Activated CD4-positive, alpha-beta T cell treated with anti-CD3 and anti-CD28 coated beads, Interleukin-2, amount 50 U/mL, for 48 hours (primary cell): ENCODE measurements around the gene RAB5IF.
"Not testable (repeated sequence)": the region's sequence is repeated elsewhere in the genome, so short reads cannot be mapped to it uniquely, and the experiment has no call there.

Source experiments
- DNase-seq, 2 experiments: peaks; one replicate each; pipeline ENCODE4 v3.0.0-alpha.2; 2020

Gene RAB5IF, protein sequence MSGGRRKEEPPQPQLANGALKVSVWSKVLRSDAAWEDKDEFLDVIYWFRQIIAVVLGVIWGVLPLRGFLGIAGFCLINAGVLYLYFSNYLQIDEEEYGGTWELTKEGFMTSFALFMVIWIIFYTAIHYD

DNA sequence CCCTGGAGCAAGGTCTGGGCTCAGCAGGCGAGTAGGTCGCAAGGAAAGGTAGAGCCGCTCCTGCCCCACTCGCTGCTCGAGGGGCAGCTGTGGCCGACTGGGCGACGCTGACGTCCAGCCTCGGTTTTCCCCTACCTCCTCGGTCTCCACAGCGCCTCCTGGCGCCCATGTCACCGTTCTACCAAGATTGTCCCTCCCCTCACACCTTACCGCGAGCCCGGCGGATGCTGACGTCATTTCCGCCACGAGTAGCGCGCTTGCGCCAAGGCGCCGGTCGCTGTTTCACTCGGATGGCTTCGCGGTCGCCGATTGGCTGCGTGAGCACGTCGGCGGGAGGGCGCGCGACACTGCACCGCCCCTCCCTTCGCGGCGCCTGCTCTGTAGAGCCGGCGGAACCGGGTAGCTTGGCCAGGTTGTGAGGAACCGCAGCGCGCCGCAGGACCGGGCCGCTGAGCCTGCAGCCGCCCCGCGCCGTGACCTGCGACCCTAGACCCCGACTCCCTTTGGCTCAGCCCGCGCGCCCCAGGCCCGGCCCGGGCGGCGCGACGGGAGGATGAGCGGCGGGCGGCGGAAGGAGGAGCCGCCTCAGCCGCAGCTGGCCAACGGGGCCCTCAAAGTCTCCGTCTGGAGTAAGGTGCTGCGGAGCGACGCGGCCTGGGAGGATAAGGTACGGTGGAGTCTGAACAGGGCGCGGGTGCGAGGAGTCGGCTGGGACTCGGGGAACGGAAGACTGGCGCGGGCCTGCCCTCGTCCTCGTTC lies at the start of gene RAB5IF:
RAB5IF (plus strand) TSS at position 381 of the 759 bp plus-strand sequence; CDS start at position 554, 173 bp downstream.
- peak; percentile 99 for DNase-seq

DNA sequence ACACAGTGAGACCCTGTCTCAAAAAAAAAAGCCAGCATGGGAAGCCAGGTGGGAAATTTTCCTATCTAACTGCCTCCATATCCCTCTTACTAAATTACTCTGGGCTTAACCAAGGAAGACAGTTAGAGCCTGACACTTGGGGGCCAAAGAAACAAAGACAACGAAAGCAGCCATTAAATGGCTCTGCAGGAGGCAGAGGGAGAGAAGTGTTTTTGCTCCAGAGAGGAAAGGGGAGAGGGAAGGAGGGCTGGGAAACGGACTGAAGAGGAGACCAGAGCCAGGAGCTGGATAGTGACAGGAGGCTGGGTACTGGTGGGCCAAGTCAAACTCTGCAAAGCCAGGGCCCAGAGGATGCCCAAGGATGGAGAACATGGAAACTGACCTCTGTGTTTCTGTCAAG lies 42.9 kb upstream of the RAB5IF start:
- DNase-seq, result no peak

DNA sequence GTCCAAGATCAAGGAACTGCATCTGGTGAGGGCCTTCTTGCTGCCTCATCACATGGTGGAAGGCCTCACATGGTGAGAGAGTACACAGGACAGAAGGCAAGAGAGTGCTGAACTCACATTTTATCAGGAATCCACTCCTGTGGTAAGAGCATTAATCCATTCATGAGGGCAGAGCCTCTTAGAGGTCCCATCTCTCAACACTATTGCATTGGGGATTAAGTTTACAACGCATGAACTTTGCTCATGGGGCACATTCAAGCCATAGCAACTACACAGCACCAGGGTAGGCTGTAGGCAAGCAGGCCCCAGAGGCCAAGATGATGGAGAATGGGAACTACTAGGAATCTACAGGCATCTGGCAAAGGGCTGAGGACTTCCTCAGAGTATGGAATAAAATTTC lies 42.2 kb upstream of the RAB5IF start:
- DNase-seq, result no peak

DNA sequence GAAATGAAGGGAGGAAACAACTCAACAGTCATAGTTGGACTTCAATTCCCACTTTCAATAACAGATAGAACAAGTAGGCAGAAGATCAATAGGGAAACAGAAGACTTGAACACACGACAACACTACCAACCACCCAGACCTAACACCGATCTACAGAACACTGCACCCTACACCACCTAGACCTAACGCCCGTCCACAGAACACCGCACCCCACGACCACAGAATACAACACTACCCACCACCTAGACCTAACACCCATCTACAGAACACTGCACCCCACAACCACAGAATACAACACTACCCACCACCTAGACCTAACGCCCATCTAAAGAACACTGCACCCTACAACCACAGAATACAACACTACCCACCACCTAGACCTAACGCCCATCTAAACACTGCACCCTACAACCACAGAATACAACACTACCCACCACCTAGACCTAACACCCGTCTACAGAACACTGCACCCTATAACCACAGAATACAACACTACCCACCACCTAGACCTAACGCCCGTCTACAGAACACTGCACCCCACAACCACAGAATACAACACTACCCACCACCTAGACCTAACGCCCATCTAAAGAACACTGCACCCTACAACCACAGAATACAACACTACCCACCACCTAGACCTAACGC lies 41.4 kb upstream of the RAB5IF start:
- DNase-seq, result not testable (repeated sequence)

DNA sequence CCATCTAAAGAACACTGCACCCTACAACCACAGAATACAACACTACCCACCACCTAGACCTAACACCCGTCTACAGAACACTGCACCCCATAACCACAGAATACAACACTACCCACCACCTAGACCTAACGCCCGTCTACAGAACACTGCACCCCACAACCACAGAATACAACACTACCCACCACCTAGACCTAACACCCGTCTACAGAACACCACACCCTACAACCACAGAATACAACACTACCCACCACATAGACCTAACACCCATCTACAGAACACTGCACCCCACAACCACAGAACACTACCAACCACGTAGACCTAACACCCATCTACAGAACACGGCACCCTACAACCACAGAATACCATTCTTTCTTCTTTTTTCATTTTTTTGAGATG lies 40.9 kb upstream of the RAB5IF start:
- not testable (repeated sequence) for DNase-seq

DNA sequence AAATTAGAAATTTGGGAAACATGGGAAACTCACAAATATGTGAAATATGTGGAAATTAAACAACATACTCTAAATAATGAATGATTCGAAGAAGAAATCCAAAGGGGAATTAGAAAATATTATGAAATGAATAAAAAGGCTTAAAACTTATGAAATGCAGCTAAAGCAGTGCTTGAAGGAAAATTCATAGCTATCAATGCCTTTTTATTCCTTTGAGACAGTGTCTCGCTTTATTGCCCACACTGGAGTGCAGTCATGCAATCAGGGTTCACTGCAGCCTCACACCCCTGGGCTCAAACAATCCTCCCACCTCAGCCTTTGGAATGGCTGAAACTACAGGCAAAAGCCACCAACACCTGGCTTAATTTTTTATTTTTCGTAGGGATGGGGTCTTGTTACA lies 40.1 kb upstream of the RAB5IF start:
- no peak for DNase-seq

DNA sequence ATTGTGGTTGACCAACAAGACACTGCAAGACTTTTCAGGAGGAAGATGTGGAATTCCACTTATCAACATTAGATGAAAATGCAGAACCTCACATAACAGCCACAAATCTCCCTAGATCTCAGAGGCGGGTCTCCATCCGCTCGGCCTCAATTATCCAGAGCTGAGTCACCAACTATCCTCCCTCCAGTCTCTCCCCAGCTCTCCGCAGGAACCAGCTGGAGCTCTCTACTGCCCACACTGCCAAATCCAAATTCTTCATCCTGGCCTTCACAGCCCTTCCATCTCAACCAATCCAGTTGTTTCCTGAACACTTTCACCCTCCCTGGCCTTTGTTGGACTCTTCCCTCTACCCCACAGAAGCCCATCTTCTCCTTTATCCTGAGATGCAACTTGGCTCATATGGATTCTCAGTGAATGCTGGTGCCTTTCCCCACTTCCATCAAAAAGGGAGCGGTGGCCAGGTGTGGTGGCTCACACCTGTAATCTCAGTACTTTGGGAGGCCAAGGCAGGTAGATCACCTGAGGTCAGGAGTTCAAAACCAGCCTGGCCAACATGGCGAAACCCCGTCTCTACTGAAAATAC lies 35.6 kb upstream of the RAB5IF start:
- DNase-seq, result no peak

DNA sequence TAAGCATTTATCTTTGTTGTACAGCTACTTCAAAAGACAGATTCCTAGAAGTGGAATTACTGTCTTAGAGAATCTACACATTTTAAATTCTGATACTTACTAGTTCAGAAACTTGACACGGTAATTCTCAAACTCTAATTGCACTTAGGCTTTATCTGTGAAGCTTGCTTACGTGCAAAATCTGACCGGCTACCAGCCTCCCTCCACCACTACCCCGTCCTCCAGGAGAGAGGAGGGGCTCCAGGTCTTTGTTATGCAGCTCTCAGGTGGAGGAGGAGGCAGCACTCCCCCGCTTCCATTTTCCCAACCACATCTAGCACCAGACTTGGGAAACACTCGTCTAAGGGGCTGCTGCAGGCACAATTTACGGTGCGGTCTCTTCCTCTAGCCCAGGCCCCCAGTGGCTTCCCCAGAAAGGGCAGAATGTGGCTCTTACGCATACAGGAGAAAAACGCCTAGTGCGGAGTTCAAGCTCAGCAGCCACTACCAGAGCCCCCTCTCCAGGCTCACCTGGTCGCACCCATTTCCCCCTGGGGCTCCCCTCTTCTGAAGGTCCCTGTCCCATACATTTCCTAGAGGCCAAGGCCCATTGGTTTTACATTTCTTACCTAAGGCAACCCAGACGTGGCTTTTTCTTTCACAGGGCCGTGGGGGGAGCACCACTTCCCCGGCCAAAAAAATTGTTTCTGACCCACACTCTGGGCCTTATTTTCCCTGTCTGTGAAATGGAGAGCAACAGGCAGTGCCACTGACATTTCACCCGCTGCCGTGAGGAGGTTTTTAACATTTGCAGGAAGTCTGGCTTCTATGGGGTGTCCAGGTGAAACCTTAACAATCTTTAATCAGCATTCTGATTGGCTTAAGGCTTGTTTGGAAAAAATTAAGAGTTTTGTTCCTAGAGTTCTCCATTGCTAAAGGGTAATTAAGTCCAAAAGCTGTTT lies 33.7 kb upstream of the RAB5IF start:
- no peak for DNase-seq

DNA sequence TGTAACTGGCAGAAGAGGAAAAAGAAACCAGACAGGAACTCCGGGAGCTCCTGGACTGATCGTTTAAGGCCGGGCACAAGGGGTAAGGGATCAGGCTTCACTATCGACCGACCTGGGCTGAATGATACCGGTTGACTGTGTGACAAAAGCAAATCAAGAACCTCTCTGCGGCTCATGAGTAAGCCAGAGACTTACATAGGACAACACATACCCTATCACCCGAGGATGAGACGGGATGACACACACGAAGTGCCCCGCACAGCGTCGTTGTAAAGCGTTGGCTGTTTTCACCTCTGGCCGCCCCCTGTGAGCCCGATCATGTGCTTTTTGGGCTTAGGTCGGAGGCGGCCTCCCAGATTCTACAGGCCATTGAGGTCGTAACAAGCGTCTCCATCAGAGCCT lies 32.9 kb upstream of the RAB5IF start:
- peak; percentile 70 to 76 for DNase-seq

DNA sequence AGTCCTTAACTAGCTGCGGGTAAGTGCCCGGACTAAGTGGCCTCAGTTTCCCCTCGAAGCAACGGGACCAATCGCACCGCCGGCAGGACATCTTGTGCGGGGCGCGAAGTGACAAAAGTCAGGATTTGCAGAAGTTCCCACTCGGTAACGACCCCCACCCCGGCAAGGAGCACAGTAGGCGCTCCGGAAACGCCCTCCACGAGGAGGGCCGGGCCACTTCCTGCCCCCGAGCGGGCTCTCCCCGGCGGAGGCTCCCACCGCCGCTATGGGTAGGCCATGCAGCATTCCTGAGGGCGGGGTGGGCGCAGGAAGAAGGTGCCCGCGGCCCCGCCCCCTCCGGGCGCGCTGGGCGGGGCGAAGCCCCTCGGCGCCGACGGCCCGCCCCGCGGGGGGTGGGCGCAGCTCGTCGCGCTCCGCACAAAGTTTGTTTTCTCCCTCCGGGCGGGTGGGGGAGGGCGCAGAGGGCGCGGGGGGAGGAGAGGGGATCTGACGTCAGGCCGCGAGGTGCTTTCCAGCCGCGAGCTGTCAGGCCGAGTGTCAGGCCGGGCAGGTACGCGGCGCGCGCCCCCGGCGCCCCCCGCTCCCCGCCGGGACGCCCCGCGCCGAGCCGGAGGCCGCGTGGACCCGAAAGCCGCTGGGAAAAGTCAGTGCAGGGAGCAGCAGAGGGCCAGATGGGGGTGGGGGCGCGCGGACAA lies 32.3 kb upstream of the RAB5IF start, which contains the start of gene TGIF2:
TGIF2 (plus strand) TSS at position 495 of the 695 bp plus-strand sequence. CDS start 5,178 bp downstream, outside the sequence.
- DNase-seq, result peak; percentile 85 to 86

DNA sequence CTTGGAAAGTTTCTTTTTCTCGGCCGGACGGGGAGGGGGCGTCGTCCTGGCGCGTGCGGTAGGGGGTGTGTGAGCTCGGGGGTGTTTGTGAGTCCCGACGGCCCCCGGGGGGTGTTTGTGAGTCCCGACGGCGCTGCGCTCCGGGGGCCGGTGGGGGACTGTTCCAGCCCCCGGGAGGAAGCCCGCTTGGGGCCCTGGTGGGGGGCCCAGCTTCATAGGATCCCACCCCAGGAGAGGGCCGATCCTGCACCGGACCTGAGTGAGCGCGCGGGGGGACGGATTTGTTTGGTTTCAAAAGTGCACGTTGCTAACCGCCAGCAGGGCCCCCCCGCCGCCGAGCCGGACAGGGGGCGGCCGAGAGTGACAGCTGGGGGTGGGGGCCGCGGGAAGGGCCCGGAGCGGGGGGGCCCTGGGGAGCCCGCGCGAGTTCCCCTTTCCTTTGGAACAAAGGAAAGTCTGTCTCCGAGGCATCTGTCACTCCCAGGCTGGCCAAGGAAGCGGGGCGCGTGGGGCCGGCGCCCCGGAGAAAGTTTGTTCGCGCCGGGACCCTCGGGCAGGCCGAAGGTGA lies 31.7 kb upstream of the RAB5IF start:
- peak; percentile 19 to 40 for DNase-seq

DNA sequence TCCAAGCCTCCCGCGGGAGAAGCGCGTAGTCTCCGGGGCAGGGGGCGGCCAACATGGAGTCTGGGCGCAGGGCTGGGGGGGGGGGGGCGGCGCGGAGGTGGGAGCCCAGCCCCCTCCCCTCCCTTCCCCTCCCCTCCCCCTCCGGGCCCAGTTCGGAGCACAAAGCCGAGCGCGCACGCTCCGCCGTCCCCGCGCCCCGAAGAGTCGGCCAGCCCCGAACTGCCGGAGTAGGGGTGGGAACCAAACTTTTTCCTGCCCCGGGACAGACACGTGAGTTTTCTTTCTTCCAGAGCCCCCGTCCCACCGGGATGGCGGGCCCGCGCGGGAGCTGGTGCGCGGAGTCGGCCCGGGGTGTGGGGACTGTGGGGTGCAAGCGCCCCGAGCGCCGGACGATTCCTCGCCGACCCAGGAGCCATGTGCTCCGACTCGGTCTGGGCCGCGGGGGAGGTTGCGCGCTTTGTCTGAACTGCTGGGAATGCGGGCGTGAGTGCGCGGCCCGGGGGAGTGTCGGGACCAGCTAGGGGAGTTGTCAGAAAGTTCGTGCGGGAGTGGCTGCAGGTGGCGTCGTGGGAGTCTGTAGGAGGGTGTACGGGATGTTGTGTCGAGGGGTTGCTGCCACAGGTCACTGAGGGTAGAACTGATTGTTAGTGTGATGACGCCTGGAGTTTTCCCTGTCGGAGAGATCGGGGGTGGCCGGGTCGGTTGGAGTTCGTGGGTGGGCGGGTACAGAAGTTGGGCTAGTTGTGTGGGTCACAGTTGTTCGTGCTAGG lies 31.0 kb upstream of the RAB5IF start:
- DNase-seq, result peak; percentile 47 to 52

DNA sequence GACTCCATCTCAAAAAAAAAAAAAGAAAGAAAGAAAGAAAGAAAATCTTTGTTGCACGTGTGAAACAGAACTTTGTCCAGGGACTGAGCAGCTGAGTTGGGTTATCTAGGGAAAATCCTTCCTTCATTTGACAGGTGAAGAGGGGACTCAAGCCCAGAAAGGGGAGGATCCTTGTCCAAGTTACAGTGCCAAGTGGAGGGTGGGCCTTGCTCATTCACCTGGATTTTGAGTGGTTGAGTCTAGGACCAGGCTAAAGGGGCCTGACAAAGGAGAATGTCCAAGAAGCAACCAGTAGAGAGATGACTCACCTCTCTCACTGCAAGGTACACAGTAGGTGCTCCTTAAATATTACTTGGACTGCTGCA lies 29.5 kb upstream of the RAB5IF start:
- no peak for DNase-seq

DNA sequence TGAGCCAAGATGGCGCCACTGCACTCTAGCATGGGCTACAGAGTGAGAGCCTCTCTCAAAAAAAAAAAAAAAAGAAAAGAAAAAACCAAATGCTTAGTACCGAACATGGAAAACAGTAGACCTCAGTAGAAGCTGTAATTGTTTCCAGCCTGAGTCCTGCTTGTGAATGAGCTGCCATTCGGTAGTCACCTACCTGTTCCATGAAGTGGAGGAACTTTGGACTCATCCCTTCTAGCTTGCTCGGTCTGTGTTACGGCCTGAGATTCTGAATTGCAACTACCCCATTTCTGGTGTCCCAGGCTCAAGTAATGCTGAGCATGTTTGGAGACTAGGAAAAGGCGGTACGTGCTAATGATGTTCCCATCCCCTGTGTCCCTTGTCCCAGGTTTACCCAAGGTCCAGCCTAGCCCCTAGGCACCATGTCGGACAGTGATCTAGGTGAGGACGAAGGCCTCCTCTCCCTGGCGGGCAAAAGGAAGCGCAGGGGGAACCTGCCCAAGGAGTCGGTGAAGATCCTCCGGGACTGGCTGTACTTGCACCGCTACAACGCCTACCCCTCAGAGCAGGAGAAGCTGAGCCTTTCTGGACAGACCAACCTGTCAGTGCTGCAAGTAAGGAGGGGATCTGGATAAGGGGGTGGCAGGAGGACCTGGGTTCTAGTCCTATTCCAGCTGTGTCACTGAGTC lies 27.1 kb upstream of the RAB5IF start:
- no peak for DNase-seq

DNA sequence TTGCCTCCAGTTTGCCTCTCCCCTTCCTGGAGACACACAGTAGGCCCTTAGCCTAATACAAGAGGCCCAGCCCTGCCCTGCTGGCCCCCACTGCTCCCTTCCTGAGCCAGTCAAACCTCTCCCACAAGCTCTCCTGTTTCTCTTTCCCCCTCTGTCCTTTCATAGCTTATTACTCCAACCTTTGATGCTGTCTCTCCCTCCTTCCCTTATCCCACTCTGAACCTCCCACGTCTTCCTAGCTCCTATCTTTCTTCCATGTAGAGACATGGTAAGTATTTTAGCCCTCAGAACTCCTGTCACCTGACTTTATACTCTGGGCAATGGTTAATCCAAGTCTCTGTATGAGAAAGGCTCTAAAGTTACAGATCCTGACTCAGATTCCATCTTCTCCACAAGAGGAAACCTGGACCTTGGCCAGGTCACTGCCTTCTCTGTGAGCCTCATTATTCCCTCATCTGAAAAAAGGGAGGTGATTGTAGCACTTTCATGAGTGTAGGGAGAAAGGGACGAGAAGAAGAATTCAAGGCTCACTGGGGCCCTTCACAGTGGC lies 25.5 kb upstream of the RAB5IF start:
- DNase-seq, result no peak

DNA sequence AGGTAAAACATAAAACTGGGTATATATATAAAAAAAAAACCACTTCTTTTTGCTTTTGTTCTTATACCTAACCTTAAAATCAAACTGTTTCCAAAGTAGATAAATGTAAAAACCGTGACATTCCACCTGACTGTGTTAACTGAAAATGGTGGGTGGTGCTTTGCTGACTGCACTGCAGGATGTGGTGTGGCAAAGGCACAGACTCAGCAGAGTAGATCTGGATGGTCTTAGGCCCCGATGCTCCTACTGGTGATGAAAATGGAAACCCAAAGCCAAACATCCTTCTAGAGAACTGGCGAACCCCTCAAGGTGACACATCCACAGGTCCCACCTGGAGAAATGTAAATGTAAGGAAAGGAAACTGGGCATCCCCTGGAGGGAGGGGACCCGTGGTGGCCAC lies 23.3 kb upstream of the RAB5IF start:
- peak in 1 of 2 experiments; percentile 17 for DNase-seq

DNA sequence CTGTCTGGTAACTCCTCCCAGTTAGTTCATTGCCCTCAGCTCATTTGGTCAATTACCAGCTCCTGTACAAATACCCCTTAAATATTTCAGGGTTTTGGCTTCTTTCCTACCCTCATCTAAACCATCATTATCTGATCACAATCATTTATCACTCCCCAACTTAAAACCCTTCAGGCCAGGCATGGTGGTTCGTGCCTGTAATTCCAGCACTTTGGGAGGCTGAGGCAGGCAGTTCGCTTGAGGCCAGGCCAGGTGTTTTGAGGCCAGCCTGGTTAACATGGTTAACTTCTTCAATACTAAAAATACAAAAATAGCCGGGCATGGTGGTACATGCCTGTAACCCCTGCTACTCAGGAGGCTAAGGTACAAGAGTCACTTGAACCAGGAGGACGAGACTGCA lies 22.8 kb upstream of the RAB5IF start:
- no peak for DNase-seq

DNA sequence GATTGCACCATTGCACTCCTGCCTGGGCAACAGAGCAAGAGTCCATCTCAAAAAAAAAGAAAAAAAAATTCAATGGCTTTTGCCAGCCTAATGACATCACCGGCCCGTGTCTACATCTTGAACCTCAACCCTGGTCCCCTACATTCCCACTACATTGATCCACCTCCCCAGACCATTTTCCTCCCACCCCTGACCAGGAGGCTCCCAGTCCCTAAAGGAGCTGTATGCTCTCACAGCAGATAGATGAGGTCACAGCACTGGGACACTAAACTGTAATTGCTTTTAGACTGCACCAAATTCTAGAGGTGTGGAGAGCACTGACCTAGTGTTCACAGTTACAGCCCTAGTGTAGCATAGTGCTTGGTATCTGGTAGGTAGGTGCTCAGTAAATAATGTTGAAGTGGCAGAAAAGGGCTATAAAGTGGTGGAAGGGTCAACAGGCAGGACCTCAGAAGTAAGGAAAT lies 21.5 kb upstream of the RAB5IF start:
- no peak for DNase-seq

DNA sequence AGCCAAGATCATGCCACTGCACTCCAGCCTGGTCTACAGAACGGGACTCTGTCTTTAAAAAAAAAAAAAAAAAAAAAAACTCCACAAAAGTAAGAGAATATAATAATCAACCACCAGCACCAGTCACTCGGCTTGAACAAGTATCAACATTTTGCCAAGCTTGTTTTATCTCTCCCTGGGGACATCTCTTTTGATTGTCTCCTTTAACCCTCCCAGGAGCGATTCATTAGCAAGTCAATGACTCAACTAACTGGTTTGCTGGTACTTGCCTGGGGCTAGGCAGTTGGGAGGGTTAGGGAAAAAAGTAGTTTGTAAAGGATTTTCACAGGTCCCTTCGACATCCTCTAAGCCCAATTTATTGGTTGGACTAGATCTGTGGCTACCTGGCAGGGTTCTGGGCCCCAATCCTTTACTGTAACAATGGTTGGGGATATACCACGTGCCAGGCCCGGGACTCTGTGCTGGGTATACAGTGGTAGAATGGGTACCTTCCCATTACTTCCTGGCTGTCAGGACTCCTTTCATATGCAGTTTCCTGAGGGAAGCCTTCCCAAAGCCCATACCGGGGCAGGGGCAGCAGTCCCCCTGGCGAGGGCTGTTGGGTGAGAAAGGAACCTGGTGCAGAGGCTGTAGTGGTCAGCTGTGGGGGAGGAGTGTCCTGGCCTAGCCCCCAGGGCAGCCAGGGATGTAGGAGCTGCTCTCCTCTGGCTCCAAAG lies 20.0 kb upstream of the RAB5IF start:
- no peak for DNase-seq
